WTC11 (cell line): ENCODE results near the gene TMEM238.

Experiments
- ATF2 ChIP-seq: sonication (generic); formaldehyde crosslinking; IDR thresholded peaks from 2 replicates; pipeline ENCODE4 v1.8.1; 2022; ENCODE audit warnings: low read depth, missing genetic modification reagents, borderline replicate concordance
- CBFB ChIP-seq: sonication (generic); formaldehyde crosslinking; IDR thresholded peaks from 2 replicates; pipeline ENCODE4 v1.8.1; 2022; ENCODE audit warnings: mild to moderate bottlenecking, low read depth, missing genetic modification reagents
- CREM ChIP-seq: sonication (generic); formaldehyde crosslinking; IDR thresholded peaks from 2 replicates; pipeline ENCODE4 v1.8.1; 2022; ENCODE audit warnings: mild to moderate bottlenecking, missing genetic modification reagents, moderate library complexity
- CTCF ChIP-seq: fragments of 200-600 bp; IDR thresholded peaks from 2 replicates; pipeline ENCODE4 v1.8.0; 2022; ENCODE audit warnings: antibody characterized with exemption
- FOXJ3 ChIP-seq: sonication (generic); formaldehyde crosslinking; IDR thresholded peaks from 2 replicates; pipeline ENCODE4 v1.9.0; 2021; ENCODE audit warnings: missing genetic modification reagents, mild to moderate bottlenecking, borderline replicate concordance
- JUN ChIP-seq: sonication (generic); formaldehyde crosslinking; IDR thresholded peaks from 2 replicates; pipeline ENCODE4 v1.8.0; 2023; ENCODE audit warnings: mild to moderate bottlenecking, missing genetic modification reagents
- NFYB ChIP-seq: sonication (generic); formaldehyde crosslinking; conservative IDR thresholded peaks from 2 replicates; pipeline ENCODE4 v1.8.0; 2022; ENCODE audit warnings: low read depth, missing genetic modification reagents
- TF ChIP-seq, protein P1 (sequence below): sonication (generic); formaldehyde crosslinking; IDR thresholded peaks from 2 replicates; pipeline ENCODE4 v1.8.1; 2023; ENCODE audit warnings: mild to moderate bottlenecking, missing genetic modification reagents, moderate library complexity
- TF ChIP-seq, protein P2 (sequence below): sonication (generic); formaldehyde crosslinking; IDR thresholded peaks from 2 replicates; pipeline ENCODE4 v1.8.1; 2023; ENCODE audit warnings: mild to moderate bottlenecking, missing genetic modification reagents, borderline replicate concordance
- TF ChIP-seq, protein P3 (sequence below): sonication (generic); formaldehyde crosslinking; IDR thresholded peaks from 2 replicates; pipeline ENCODE4 v1.8.0; 2022; ENCODE audit warnings: mild to moderate bottlenecking, missing genetic modification reagents

- TF ChIP-seq CREM: no peak
- no peak for TF ChIP-seq ATF2 (CRISPR knock-in tag)
- no peak for TF ChIP-seq FOXJ3
- TF ChIP-seq CTCF: no peak
- TF ChIP-seq CBFB: no peak
- TF ChIP-seq JUN: no peak
- TF ChIP-seq, protein P1, sequence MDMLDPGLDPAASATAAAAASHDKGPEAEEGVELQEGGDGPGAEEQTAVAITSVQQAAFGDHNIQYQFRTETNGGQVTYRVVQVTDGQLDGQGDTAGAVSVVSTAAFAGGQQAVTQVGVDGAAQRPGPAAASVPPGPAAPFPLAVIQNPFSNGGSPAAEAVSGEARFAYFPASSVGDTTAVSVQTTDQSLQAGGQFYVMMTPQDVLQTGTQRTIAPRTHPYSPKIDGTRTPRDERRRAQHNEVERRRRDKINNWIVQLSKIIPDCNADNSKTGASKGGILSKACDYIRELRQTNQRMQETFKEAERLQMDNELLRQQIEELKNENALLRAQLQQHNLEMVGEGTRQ (CRISPR knock-in tag): no peak
- no peak for TF ChIP-seq NFYB (CRISPR knock-in tag)
- TF ChIP-seq, protein P2, sequence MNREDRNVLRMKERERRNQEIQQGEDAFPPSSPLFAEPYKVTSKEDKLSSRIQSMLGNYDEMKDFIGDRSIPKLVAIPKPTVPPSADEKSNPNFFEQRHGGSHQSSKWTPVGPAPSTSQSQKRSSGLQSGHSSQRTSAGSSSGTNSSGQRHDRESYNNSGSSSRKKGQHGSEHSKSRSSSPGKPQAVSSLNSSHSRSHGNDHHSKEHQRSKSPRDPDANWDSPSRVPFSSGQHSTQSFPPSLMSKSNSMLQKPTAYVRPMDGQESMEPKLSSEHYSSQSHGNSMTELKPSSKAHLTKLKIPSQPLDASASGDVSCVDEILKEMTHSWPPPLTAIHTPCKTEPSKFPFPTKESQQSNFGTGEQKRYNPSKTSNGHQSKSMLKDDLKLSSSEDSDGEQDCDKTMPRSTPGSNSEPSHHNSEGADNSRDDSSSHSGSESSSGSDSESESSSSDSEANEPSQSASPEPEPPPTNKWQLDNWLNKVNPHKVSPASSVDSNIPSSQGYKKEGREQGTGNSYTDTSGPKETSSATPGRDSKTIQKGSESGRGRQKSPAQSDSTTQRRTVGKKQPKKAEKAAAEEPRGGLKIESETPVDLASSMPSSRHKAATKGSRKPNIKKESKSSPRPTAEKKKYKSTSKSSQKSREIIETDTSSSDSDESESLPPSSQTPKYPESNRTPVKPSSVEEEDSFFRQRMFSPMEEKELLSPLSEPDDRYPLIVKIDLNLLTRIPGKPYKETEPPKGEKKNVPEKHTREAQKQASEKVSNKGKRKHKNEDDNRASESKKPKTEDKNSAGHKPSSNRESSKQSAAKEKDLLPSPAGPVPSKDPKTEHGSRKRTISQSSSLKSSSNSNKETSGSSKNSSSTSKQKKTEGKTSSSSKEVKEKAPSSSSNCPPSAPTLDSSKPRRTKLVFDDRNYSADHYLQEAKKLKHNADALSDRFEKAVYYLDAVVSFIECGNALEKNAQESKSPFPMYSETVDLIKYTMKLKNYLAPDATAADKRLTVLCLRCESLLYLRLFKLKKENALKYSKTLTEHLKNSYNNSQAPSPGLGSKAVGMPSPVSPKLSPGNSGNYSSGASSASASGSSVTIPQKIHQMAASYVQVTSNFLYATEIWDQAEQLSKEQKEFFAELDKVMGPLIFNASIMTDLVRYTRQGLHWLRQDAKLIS (CRISPR knock-in tag): no peak
- TF ChIP-seq, protein P3, sequence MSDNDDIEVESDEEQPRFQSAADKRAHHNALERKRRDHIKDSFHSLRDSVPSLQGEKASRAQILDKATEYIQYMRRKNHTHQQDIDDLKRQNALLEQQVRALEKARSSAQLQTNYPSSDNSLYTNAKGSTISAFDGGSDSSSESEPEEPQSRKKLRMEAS (CRISPR knock-in tag): no peak
These were observed 48.3 kb upstream of the TMEM238 start for GRCh38 chr19:55432241-55432959.
